Fibroblast of lung (primary cell): ENCODE measurements around the gene NEGR1. TPM values are rescaled to one million over a fixed set of nuclear protein-coding genes. Genes with fewer than 3 reads are reported as not detected.

Experiments used
- DNase-seq, 2 donors: peaks; one replicate each; pipeline versions ENCODE4 v3.0.0 to v3.0.0-alpha.2; 2010; ENCODE audit warnings: low read depth in 2 of 2
- H2AFZ ChIP-seq: 2 replicates; pipeline ENCODE4 v1.5.1; 2012; ENCODE audit warnings: low read length, control low read depth, inconsistent platforms
- H3K27ac ChIP-seq: 2 replicates; pipeline ENCODE4 v1.5.1; 2011; ENCODE audit warnings: low read length, control low read depth; ENCODE audit not compliant: insufficient read depth
- H3K27me3 ChIP-seq: 2 replicates; pipeline ENCODE4 v1.5.1; 2011; ENCODE audit warnings: mild to moderate bottlenecking, low read length; ENCODE audit not compliant: control insufficient read depth, insufficient read depth
- H3K36me3 ChIP-seq: 2 replicates; pipeline ENCODE4 v1.5.1; 2011; ENCODE audit warnings: low read length; ENCODE audit not compliant: control insufficient read depth, insufficient read depth
- H3K4me1 ChIP-seq: 2 replicates; pipeline ENCODE4 v1.5.1; 2011; ENCODE audit warnings: low read length; ENCODE audit not compliant: control insufficient read depth, insufficient read depth; ENCODE audit errors: extremely low read depth
- H3K4me2 ChIP-seq: 2 replicates; pipeline ENCODE4 v1.5.1; 2011; ENCODE audit warnings: low read length, control low read depth; ENCODE audit not compliant: insufficient read depth; ENCODE audit errors: extremely low read depth
- H3K4me3 ChIP-seq, 4 experiments: fragments of 200-600 bp in 1 of 4; sonication (generic) in 1 of 4; replicated peaks in 1 of 4; 2 replicates each; pipeline ENCODE4 v1.5.1; 2011 to 2016; ENCODE audit warnings: low read length in 4 of 4, low read depth in 3 of 4, mild to moderate bottlenecking in 3 of 4, control low read depth in 2 of 4, inconsistent platforms in 1 of 4, mixed read lengths in 1 of 4; ENCODE audit not compliant: insufficient read depth in 1 of 4; ENCODE audit errors: control extremely low read depth in 1 of 4
- H3K79me2 ChIP-seq: 2 replicates; pipeline ENCODE4 v1.5.1; 2012; ENCODE audit warnings: mild to moderate bottlenecking, low read length, inconsistent platforms; ENCODE audit not compliant: control insufficient read depth, insufficient read depth
- H3K9ac ChIP-seq: 2 replicates; pipeline ENCODE4 v1.5.1; 2011; ENCODE audit warnings: mild to moderate bottlenecking, low read length, control low read depth; ENCODE audit not compliant: insufficient read depth
- H3K9me3 ChIP-seq: 2 replicates; pipeline ENCODE4 v1.5.1; 2012; ENCODE audit warnings: low read depth, low read length; ENCODE audit not compliant: control insufficient read depth, insufficient read depth
- H4K20me1 ChIP-seq: 2 replicates; pipeline ENCODE4 v1.5.1; 2011; ENCODE audit warnings: low read length; ENCODE audit not compliant: control insufficient read depth, insufficient read depth; ENCODE audit errors: extremely low read depth
- EZH2 ChIP-seq: IDR thresholded peaks from 2 replicates; pipeline ENCODE4 v1.5.1; 2012; ENCODE audit warnings: low read length, control low read depth, mild to moderate bottlenecking; ENCODE audit errors: missing control alignments
- polyA plus RNA-seq, 2 donors: library from polyadenylated mRNA; depleted of rRNA in 1 of 2; stranded (reverse) in 1 of 2; unstranded in 1 of 2; fragments of >200 nt; gene quantifications; 2 replicates each; pipeline ENCODE4 v1.2.1, GENCODE V29; 2011 to 2012; ENCODE audit warnings: missing spikeins in 1 of 2
- total RNA-seq: library from RNA; depleted of rRNA; stranded (reverse); fragments of >200 nt; gene quantifications from 2 replicates; pipeline ENCODE4 v1.2.1, GENCODE V29; 2014
- TF ChIP-seq, protein P1 (sequence below), 2 donors: IDR thresholded peaks in 1 of 2; conservative IDR thresholded peaks in 1 of 2; 1 replicate in 1 of 2; 2 replicates in 1 of 2; pipeline ENCODE4 v1.5.1; 2011 to 2012; ENCODE audit warnings: low read length in 2 of 2, control low read depth in 1 of 2, inconsistent platforms in 1 of 2, low read depth in 1 of 2, mild to moderate bottlenecking in 1 of 2

NEGR1 gene
- total and polyA plus RNA-seq, 2 donors (not counting 1 experiment from before 2014, with no cell fraction given) = 3.1 to 9.4 TPM

DNA sequence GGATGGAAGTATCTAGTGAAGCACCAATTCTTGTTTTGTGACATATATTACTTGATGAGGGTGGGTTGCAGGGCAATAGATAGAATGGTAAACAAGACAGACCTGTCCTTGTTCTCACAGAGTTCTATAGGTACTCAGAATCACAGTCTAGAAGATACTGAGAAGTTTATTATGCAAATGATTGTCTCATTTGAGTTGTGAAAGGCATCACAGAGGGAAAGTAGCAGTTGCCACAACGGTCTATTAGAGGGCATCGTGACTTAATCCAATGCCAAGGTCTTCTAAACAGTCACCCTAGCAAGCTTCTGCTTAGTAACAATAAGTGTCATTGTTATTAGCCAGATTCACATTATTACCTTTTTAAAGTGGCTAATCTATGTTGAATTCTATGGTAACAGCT lies 626.7 kb downstream of the NEGR1 start:
- Histone ChIP-seq H3K4me2 (no peak overlapping the region), H3K27me3 (no peaks in the 10 kb centered on the region), H3K9ac (no peak overlapping the region), H3K27ac (no peak overlapping the region), H3K4me1 (no peaks in the 10 kb centered on the region), H3K4me3 (no peak overlapping the region), H3K36me3 (no peaks in the 10 kb centered on the region), H3K9me3 (no peaks in the 10 kb centered on the region), H3K79me2 (no peaks in the 10 kb centered on the region), H4K20me1 (no peaks in the 10 kb centered on the region), H2AFZ (no peak overlapping the region)
- TF ChIP-seq, protein P1, sequence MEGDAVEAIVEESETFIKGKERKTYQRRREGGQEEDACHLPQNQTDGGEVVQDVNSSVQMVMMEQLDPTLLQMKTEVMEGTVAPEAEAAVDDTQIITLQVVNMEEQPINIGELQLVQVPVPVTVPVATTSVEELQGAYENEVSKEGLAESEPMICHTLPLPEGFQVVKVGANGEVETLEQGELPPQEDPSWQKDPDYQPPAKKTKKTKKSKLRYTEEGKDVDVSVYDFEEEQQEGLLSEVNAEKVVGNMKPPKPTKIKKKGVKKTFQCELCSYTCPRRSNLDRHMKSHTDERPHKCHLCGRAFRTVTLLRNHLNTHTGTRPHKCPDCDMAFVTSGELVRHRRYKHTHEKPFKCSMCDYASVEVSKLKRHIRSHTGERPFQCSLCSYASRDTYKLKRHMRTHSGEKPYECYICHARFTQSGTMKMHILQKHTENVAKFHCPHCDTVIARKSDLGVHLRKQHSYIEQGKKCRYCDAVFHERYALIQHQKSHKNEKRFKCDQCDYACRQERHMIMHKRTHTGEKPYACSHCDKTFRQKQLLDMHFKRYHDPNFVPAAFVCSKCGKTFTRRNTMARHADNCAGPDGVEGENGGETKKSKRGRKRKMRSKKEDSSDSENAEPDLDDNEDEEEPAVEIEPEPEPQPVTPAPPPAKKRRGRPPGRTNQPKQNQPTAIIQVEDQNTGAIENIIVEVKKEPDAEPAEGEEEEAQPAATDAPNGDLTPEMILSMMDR (conservative IDR thresholded peaks at IDR 0.05 in 1 of 2, IDR thresholded peaks at IDR 0.05 in 1 of 2; ENCODE audit: low read depth in 1 of 2, low read length in 2 of 2) = no peak
- no peak for TF ChIP-seq EZH2
- no peak for DNase-seq

DNA sequence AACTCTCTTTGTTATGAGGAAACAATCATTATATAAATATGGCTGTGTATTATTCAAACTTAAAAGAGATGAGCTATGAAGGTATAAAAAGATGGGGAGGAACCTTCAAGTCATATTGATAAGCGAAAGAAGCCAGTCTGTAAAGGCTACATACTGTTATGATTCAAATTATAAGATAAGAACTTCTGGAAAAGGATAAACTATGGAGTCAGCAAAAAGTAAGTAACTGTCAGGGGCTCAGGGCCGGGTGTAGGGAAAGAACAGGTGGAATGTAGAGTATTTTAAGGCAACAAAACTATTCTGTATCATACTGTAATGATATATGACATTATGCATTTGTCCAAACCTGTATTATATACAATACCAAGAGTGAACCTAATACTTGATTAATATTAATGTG lies 628.4 kb downstream of the NEGR1 start:
- Histone ChIP-seq H3K79me2 (no peaks in the 10 kb centered on the region), H2AFZ (no peak overlapping the region), H3K27ac (no peak overlapping the region), H3K4me1 (no peaks in the 10 kb centered on the region), H3K36me3 (no peaks in the 10 kb centered on the region), H3K9ac (no peak overlapping the region), H3K9me3 (no peaks in the 10 kb centered on the region), H3K4me3 (no peak overlapping the region), H4K20me1 (no peaks in the 10 kb centered on the region), H3K27me3 (no peaks in the 10 kb centered on the region), H3K4me2 (no peak overlapping the region)
- TF ChIP-seq, protein P1 (conservative IDR thresholded peaks at IDR 0.05 in 1 of 2, IDR thresholded peaks at IDR 0.05 in 1 of 2; ENCODE audit: low read depth in 1 of 2, low read length in 2 of 2) = no peak
- no peak for TF ChIP-seq EZH2
- no peak for DNase-seq

DNA sequence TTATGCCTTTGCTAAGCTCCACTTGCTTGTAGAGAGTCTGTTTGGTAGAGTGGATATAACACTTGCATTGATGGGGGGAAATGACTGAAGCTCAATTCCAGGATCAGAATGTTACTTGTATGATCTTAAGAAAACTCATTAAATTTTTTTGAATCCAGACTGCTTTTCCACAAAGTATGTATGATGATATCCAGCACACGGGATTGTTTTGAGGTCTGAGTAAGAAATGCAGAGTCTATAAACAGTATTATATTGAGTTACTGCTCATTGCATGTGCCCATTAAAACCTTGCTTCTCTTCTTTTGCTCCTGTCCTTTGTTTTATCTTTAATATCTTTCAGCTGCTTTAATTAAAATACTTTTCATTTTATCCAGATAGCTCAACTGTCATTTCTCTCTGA lies 631.1 kb downstream of the NEGR1 start:
- no peaks in the 10 kb centered on the region for H3K4me1 ChIP-seq
- no peaks in the 10 kb centered on the region for H3K27me3 ChIP-seq
- H3K4me2 ChIP-seq = no peak overlapping the region
- no peaks in the 10 kb centered on the region for H3K79me2 ChIP-seq
- no peak for DNase-seq
- no peaks in the 10 kb centered on the region for H3K36me3 ChIP-seq
- H3K4me3 ChIP-seq = no peak overlapping the region
- no peak overlapping the region for H3K9ac ChIP-seq
- H4K20me1 ChIP-seq = no peaks in the 10 kb centered on the region
- H3K27ac ChIP-seq = no peak overlapping the region
- TF ChIP-seq EZH2 = no peak
- TF ChIP-seq, protein P1 (conservative IDR thresholded peaks at IDR 0.05 in 1 of 2, IDR thresholded peaks at IDR 0.05 in 1 of 2; ENCODE audit: low read depth in 1 of 2, low read length in 2 of 2) = no peak
- H3K9me3 ChIP-seq = no peaks in the 10 kb centered on the region
- H2AFZ ChIP-seq = no peak overlapping the region
